ENCODE data around the gene MLEC.
"Not testable (repeated sequence)": the region's sequence is repeated elsewhere in the genome, so short reads cannot be mapped to it uniquely, and the experiment has no call there.

MLEC gene

DNA sequence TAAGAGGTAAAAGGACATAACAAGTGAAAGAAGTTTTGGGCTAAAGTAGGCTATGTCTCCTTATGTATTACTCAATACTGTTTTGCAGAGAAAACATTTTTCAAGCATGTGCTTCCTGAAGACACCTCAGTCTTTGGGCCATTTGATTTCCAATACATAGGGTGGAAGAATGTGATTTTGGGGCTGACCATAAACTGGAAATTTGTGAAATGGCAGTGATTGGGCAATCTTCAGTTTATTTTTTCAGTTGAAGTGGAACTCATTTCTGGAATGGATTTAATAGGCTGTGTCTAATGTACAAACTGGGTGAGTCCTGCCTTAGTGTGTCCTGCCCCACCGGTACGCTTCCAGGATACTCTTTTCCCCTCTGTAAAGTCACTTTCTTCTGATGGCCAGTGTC lies 35.8 kb downstream of the MLEC start:
- no peak for DNase-seq

DNA sequence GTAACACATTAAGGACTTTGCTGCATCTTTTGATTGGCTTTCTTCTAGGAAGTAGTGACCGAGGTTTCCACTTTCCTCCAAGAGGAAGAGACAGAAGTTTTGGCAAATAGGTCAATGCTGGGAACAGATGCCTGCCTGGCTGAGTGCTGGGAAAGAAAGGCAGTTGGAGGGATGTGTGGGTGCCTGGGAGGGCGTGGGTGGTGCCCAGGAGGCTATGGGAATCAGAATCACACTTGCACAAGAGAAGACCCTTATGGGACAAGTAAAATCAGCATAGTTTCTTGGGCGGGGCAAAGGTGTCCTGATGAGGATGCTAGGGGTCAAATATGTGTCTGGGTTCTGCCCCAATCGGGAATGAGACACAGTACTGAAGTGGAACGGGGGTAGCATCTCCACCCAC lies 37.8 kb downstream of the MLEC start:
- DNase-seq: no peak

- DNase-seq: no peak
Observed at GRCh38 chr12:120725151-120725658, 38.3 kb downstream of the MLEC start.

DNA sequence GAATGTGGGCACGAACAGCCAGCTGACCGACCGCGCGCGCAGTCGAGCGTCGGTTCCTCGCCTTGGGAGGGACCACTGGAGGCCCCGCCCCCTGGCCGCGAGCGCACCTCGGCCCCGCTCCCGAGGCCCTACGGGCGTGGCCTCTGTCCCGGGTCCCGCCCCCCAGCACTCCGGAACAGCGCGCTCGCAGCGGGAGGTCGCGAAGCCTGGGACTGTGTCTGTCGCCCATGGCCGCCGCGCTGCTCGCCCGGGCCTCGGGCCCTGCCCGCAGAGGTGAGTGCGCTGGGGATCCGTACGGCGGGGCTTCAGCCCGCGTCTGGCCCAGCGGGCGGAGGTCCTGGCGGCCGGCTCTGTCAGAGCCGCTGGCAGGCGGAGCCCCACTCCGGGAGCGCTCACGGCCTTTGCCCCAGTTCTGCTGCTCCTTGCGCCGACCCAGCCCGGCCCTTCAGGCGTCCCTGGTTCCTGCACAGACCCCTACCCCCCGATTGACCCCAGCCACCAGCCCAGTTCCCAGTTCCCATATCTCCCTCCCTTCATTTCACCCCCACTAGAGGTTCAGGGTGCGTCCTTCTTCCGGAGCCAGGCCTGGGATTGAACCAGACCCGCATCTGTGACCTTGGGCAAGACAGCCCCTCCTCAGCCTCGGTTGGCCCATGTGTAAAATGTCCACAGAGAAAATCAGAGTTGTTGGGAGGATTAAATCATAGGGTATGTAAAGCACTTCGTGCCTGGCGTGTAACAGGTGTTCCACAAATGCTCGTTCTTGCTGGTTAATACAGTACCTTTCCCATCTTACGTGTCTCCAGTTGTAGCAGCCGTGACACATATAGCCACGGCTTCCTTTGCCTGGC lies 38.9 kb downstream of the MLEC start, which contains the start of gene ACADS:
Gene ACADS (plus strand): TSS at position 168 of the 851 bp plus-strand sequence. CDS start 60 bp downstream, at position 228.
- DNase-seq: peak; percentile 83

GRCh38 chr12:120726510-120726793 lies 39.5 kb downstream of the MLEC start:
- no peak for DNase-seq

DNA sequence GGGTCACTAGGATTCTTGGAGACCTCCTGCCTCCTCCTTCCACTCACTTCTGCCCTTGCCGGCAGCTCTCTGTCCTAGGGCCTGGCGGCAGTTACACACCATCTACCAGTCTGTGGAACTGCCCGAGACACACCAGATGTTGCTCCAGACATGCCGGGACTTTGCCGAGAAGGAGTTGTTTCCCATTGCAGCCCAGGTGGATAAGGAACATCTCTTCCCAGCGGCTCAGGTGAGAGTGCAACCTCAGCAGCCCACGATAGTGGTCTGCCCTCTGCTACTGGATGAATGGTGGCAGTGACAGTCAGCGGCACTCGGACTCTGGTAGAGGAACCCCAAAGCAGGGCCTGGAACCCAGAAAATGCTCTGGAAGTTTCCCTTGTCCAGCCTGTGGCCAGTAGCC lies 40.0 kb downstream of the MLEC start:
- no peak for DNase-seq

GRCh38 chr12:120732198-120732597 lies 45.2 kb downstream of the MLEC start:
- not testable (repeated sequence) for DNase-seq

DNA sequence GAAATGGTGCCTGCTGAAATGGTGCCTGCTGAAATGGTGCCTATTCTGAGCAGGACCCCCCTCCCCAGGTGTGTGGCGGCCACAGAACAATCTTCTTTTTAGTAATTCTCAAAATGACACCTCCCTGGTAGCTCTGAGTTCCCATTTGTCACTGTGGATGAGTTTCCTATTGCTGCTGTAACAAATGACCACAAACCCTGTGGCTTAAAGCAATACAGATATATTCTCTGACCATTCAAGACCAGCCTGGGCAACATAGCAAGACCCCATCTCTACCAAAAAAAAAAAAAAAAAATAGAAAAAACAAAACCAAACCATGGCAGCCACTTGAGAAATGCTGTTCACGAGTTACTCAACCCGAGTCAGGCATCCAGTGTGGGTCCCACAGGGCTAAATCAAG lies 46.6 kb downstream of the MLEC start:
- DNase-seq: no peak

- DNase-seq: no peak
Observed at GRCh38 chr12:120734210-120734609, 47.3 kb downstream of the MLEC start.

DNA sequence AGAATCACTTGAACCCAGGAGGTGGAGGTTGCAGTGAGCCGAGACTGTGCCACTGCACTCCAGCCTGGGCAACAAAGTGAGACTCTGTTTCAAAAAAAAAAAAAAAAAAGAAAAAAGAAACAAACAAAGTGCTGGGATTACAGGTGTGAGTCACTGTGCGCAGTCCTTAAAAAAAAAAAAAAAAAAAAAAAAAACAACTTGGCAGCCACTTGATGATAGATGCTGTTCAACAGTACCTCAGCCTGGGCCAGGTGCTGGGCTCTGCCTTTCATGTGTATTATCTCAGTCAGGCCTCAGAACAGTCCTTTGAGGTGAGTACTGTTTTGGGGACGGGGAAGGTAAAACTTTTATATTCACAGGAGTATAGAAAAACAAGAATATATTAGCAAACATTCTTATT lies 48.2 kb downstream of the MLEC start:
- DNase-seq: no peak

- DNase-seq: no peak
Observed at GRCh38 chr12:120736404-120737331, 49.7 kb downstream of the MLEC start.

DNA sequence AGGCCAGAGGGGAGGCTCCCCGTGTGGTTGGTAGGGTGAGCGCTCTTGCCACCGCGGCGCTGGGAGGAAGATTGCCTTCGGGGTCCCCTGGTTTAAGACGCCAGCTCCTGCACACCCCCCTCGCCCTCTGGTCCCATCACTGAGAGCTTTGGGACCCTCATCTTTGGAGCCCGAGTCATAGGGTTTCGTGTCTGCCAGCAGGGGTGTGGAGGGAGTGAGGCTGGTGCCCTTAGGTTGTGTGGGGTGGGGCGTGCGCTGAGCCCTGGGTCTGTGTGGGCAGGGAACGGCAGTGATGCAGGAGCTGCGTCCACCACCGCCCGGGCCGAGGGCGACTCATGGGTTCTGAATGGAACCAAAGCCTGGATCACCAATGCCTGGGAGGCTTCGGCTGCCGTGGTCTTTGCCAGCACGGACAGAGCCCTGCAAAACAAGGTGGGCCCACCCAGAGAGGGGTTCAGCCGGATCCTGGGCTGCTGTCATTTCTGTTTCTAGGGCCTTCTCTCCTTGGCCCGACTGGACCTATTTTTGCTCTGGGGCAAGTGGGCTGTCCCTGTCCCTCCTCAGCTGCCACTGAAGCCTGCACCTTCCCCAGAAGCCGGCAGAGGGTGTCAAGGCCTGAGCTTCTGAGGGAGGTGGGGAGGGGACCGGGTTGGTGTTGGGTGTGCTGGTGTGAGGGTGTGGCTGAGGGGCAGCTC lies 50.8 kb downstream of the MLEC start:
- no peak for DNase-seq

- DNase-seq: no peak
Observed at GRCh38 chr12:120738252-120739030, 51.5 kb downstream of the MLEC start.

DNA sequence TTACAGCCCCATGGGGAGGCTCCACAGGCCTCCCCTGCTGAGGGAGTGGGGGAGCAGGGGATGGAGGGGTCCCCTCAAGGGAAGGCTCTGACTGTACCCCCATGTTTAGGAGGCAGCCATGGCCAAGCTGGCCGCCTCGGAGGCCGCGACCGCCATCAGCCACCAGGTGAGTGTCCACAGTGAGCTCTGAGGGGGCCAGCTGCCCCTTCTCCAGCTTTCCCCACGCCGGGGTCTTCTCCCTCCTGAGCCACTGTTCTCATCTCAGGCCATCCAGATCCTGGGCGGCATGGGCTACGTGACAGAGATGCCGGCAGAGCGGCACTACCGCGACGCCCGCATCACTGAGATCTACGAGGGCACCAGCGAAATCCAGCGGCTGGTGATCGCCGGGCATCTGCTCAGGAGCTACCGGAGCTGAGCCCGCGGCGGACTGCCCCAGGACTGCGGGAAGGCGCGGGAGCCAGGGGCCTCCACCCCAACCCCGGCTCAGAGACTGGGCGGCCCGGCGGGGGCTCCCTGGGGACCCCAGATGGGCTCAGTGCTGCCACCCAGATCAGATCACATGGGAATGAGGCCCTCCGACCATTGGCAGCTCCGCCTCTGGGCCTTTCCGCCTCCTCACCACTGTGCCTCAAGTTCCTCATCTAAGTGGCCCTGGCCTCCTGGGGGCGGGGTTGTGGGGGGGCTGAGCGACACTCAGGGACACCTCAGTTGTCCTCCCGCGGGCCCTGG lies 52.2 kb downstream of the MLEC start:
- no peak for DNase-seq

DNA sequence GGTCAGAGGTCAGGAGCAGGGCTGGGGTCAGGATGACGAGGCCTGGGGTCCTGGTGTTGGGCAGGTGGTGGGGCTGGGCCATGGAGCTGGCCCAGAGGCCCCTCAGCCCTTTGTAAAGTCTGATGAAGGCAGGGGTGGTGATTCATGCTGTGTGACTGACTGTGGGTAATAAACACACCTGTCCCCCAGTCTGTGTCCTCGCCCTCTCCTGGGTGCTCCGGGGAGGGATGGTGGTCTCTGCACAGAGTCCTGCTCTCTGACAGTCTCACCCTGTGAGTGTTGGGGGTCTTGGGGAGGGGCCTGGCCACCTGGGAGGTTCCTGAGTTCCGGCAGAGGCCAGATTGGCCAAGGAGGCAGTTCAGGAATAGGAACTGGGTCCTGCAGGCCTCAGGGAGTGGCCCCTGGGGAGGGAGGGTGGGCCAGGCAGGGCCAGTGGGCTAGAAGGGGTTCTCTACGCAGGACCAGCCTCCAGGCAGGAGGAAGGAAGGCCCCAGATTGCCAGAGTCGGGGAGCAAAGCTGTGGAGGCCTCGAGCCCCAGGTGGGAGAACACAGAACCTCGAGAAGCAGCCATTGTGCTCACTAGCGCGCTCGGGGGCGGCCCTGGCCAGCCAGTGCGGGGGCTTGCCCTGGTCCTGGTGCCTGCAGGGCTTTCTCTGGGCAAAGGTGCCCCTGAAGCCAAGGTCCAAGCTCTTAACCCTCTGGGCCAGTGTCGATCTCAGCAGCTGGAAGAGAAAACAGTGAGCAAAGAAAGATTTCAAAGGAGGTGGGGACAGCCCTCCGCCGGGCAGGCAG lies 53.1 kb downstream of the MLEC start:
- no peak for DNase-seq

GRCh38 chr12:120740871-120741270 lies 53.9 kb downstream of the MLEC start:
- no peak for DNase-seq

DNA sequence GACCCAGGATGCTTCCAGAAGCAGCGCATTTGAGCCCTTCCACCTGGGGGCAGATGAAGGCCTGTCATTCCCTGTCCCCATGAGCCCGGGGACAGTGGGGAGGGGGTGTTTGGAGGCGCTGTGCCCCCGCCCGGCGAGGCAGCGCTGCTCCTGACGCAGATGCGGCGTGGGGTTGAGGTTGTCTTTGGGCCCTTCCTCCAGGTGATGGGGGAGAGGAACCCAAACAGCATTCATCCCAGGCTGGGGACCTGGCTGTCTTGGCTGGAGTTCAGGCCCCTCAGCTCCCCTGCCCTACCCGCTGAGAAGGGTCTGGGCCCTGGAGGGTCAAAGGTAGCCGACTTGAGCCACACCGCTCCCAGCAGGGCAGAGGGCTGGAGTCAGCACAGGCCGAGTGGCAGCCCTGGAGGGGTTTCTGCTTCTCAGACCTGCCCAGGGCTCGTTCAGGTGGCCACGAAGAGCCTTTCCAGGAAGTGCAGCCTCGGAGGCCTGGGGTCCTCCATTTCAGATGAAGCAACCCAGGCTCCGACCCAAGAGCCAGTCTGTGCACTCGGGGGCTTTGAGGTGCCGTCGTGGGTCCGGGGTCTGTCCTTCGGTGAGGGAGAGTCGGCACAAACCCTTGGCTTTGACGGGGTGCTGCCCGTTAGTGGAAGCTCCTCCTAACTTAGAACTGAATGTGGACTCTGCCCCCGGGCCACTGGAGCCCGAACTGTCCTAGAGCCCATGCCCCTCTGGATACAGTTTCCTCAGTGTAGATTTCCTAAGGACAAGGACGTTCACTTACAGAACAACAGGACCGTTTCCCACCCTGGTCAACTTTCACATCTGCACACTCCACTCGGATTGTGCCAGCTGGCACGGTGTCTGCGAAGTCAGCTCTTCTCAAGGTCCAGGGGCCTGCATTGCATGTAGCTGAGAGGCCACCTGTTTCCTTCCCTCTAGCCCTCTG lies 54.8 kb downstream of the MLEC start:
- DNase-seq: no peak

DNA sequence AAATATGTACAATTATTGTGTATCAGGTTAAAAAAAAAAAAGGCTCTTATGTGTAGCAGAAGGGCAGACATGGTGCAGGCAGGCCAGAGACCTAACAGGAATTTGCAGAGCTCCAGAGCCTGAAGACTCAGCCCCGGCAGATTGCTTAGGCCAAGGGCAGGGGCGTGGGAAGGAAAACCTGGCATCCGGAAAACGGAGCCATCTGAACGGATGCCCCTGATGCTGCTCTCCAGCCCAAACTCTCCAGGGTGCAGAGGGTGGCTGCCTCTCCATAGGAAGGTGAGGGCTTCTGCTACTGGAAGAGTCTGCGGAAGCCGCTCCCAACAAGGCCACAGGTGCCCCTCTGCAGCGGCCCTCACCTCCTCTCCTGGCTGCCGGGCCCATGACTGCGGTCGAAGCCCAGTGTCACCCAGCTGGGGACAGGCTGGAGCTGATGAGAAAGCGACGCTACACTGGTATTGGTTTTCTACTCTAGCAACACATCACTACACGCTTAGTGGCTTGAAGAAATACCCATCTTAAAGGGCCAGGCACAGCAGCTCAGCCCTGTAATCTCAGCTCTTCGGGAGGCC lies 58.1 kb downstream of the MLEC start:
- no peak for DNase-seq

- no peak for DNase-seq
Observed at GRCh38 chr12:120748242-120748641, 61.3 kb downstream of the MLEC start.
